ENCODE results near the gene KCNJ10.

KCNJ10 gene

DNA sequence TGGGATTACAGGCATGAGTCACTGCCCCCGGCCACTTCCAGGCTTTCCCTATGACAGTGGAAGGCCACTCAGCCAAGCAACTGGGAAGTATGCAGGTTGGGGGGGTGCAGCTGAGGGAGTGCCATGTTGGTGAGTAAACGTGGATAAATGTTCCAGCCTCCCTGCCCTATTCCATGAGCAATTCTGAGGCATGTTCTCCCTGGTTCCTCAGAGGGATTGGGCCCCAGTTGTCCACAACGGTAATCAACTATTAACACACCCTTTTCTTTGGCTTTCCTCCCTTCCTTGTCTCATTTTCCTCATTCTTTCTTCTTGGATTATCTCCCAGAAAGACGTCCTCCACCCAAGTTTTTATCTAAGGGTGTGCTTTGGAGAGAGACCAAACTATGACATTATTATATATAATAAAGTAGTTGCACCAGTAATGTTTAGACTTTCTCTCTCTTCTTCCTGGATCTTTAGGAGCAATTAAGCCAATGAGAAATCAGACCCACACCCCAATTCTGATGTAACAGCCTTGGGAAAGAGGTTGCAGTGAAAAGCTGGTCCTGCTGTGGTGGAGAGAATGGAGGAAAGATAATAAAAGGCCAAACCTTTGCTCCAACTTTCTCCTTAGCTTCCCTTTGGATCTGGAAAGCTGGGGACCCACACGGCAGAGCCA is 109.1 kb downstream of the KCNJ10 start:
- TF ChIP-seq, protein P1, sequence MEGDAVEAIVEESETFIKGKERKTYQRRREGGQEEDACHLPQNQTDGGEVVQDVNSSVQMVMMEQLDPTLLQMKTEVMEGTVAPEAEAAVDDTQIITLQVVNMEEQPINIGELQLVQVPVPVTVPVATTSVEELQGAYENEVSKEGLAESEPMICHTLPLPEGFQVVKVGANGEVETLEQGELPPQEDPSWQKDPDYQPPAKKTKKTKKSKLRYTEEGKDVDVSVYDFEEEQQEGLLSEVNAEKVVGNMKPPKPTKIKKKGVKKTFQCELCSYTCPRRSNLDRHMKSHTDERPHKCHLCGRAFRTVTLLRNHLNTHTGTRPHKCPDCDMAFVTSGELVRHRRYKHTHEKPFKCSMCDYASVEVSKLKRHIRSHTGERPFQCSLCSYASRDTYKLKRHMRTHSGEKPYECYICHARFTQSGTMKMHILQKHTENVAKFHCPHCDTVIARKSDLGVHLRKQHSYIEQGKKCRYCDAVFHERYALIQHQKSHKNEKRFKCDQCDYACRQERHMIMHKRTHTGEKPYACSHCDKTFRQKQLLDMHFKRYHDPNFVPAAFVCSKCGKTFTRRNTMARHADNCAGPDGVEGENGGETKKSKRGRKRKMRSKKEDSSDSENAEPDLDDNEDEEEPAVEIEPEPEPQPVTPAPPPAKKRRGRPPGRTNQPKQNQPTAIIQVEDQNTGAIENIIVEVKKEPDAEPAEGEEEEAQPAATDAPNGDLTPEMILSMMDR (IDR thresholded peaks at IDR 0.05; ENCODE audit: control insufficient read depth, extremely low read depth, insufficient read depth), result no peak
- DNase-seq (ENCODE audit: low read depth), result no peak
- H3K4me3 ChIP-seq (ENCODE audit: low read depth, low read length), result peak overlapping the region; percentile 4

GRCh38 chr1:159959451-159959850 is 110.5 kb downstream of the KCNJ10 start:
- TF ChIP-seq, protein P1 (IDR thresholded peaks at IDR 0.05; ENCODE audit: control insufficient read depth, extremely low read depth, insufficient read depth), result no peak
- no peak for DNase-seq (ENCODE audit: low read depth)

DNA sequence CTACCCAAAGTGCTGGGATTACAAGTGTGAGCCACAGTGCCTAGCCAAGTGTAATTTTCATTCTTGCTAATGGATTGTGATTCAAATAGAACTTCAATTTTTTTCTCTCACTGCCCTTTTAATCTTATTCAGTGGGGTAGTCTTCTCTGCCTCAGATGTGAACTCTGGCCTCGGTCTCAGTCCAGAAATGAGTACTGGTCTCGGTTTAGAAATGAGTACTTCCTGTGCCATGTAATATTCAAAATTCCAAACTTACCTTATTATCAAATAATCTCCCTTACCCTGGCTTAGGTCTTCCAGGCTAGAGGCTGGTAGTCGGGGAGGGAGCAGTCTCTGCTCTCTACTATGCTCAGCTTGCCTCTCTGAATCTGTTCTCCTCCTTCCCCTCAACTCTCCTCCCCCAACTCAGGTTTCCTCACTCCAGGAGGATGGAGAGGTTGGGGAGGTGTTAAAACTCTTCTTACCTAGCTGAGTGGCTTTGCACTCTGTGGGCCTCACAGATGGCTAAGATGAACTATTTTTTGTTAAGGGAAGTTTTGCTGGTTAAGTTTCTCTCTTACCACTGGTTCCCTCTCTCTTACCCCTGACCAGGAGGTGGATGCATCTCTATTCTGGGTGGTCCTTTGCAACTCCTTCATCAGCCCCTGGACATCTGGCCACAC is 111.1 kb downstream of the KCNJ10 start:
- H3K4me3 ChIP-seq (ENCODE audit: low read depth, low read length), result no peak overlapping the region
- DNase-seq (ENCODE audit: low read depth), result no peak
- TF ChIP-seq, protein P1 (IDR thresholded peaks at IDR 0.05; ENCODE audit: control insufficient read depth, extremely low read depth, insufficient read depth), result no peak

More at GRCh38 chr1:159959451-159959850, 110.5 kb downstream of the KCNJ10 start:
- no peak overlapping the region for H3K4me3 ChIP-seq (ENCODE audit: low read depth, low read length)

DNA sequence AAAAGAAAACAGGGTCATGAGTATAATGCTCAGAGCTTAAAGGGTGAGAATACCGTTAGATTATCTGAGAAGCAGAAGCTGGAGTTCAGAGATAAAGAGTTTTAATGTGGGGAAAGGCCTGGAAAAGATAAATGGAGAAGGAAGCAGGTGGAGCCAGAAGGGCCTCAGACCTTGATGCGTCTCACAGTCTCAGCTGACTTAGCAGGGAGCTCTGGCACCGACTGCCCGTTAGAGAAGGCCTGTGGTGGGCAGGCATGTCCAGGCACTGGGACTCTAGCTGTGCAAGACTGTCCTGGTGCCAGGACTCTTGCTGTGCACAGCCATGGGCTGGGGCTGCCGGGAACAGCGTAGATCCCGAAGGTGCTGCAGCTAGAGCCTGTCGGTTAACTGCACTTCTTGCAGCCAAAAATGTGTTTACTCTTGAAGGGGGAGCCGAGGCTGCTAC is 112.1 kb downstream of the KCNJ10 start:
- no peak overlapping the region for H3K4me3 ChIP-seq (ENCODE audit: low read depth, low read length)
- no peak for DNase-seq (ENCODE audit: low read depth)
- TF ChIP-seq, protein P1 (IDR thresholded peaks at IDR 0.05; ENCODE audit: control insufficient read depth, extremely low read depth, insufficient read depth), result no peak

DNA sequence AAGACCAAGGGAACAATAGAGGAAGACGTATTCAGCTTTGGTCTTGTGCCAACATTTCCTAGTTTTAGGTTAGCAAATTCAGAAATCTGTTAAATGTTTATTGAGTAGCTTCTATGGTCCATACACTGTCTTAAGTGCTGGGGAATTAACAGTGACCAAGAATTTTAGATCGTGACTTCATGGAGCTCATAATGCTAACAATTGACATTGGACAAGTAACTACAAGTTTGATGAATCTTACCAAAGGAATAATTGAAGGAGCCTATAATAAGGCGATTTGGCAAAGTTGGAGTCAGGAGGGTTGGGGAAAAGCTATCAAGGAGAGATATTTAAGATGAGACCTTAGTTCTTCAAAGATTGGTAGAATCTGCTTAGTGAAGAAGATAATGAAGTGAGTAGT is 114.5 kb downstream of the KCNJ10 start:
- H3K4me3 ChIP-seq (ENCODE audit: low read depth, low read length), result no peak overlapping the region
- TF ChIP-seq, protein P1 (IDR thresholded peaks at IDR 0.05; ENCODE audit: control insufficient read depth, extremely low read depth, insufficient read depth), result no peak
- no peak for DNase-seq (ENCODE audit: low read depth)

- H3K4me3 ChIP-seq (ENCODE audit: low read depth, low read length), result no peak within 1 kb of the TSS
- no peak for DNase-seq (ENCODE audit: low read depth)
- TF ChIP-seq, protein P1 (IDR thresholded peaks at IDR 0.05; ENCODE audit: control insufficient read depth, extremely low read depth, insufficient read depth), result no peak
Measured at GRCh38 chr1:159953536-159954515, 116.1 kb downstream of the KCNJ10 start, which contains the start of gene SLAMF9. SLAMF9 (minus strand) TSS chr1:159954237; CDS start chr1:159954137, 100 bp downstream.

All from LNCaP clone FGC (cell line).